Prostate gland (tissue), 2 donors: ENCODE measurements around the gene P2RY6. TPM values are rescaled to one million over a fixed set of nuclear protein-coding genes. Genes with fewer than 3 reads are reported as not detected.

ENCODE experiments used
- DNase-seq: peaks from one replicate; pipeline ENCODE4 v3.0.0-alpha.2; 2019; ENCODE audit warnings: low spot score
- H3K27ac ChIP-seq, 2 donors: fragments of 200-600 bp; sonication (generic); 2 replicates each; pipeline ENCODE4 v1.5.1; 2017 to 2019
- H3K27me3 ChIP-seq: fragments of 200-600 bp; sonication (generic); replicated peaks from 2 replicates; pipeline ENCODE4 v1.5.1; 2019; ENCODE audit not compliant: insufficient read depth
- H3K36me3 ChIP-seq, 2 donors: fragments of 200-600 bp; sonication (generic); 1 replicate in 1 of 2; 2 replicates in 1 of 2; pipeline versions ENCODE4 v1.5.1 to v1.8.1; 2017 to 2019
- H3K4me1 ChIP-seq: fragments of 200-600 bp; sonication (generic); replicated peaks from 2 replicates; pipeline ENCODE4 v1.5.1; 2019
- H3K4me3 ChIP-seq, 2 donors: fragments of 200-600 bp; sonication (generic); 2 replicates each; pipeline ENCODE4 v1.5.1; 2017 to 2019
- H3K9me3 ChIP-seq: fragments of 200-600 bp; sonication (generic); 2 replicates; pipeline ENCODE4 v1.5.1; 2017
- CTCF ChIP-seq, 4 experiments: fragments of 200-600 bp in 2 of 4; fragments of 450-650 bp in 2 of 4; sonication (generic) in 2 of 4; IDR thresholded peaks; 1 replicate in 3 of 4; 2 replicates in 1 of 4; pipeline ENCODE4 v1.5.1; 2016 to 2019; ENCODE audit warnings: antibody characterized with exemption in 4 of 4, mild to moderate bottlenecking in 2 of 4, moderate library complexity in 2 of 4
- POLR2A ChIP-seq: fragments of 450-650 bp; IDR thresholded peaks from one replicate; pipeline ENCODE4 v1.6.1; 2016; ENCODE audit warnings: antibody characterized with exemption, mild to moderate bottlenecking
- POLR2AphosphoS5 ChIP-seq: sonication (generic); formaldehyde crosslinking; IDR thresholded peaks from one replicate; pipeline ENCODE4 v1.6.1; 2017; ENCODE audit warnings: antibody characterized with exemption
- WGBS: methylation state at CpG from one replicate; pipeline ENCODE4 v1.1.5; 2018; 5-methylcytosine and 5-hydroxymethylcytosine counted together
- intact Hi-C: fragments of 100-400 bp; cut with DNase I; formaldehyde crosslinking; loops from one replicate; pipeline ENCODE4 v1.14.2; 2022
- total RNA-seq, 2 donors: library from RNA; depleted of rRNA; stranded (reverse); fragments of >200 nt; gene quantifications; one replicate each; pipeline ENCODE4 v1.1.0, GENCODE V29; 2016

The P2RY6 gene
- total RNA-seq, 2 donors from 2014 or later, result 0.64 to 3.5 TPM

GRCh38 chr11:73306069-73306841 lies 34.1 kb downstream of the P2RY6 start:
- 77% methylated on average over 7 of the region's 7 CpGs for WGBS
- DNase-seq, result no peak
- Histone ChIP-seq H3K27me3 (no peaks in the 10 kb centered on the region), H3K27ac (no peak overlapping the region), H3K9me3 (no peaks in the 10 kb centered on the region), H3K36me3 (no peaks in the 10 kb centered on the region), H3K4me3 (no peak overlapping the region), H3K4me1 (peaks cover 1% of the 10 kb centered on the region)
- TF ChIP-seq CTCF (IDR thresholded peaks at IDR 0.05) (no peak), POLR2AphosphoS5 (no peak), POLR2A (no peak)
- intact Hi-C loops, result loop anchor here (5.0 kb wide), 1 partner anchor 86 kb away; no protein-coding TSS in a partner anchor

- Histone ChIP-seq H3K9me3 (no peaks in the 10 kb centered on the region), H3K36me3 (no peaks in the 10 kb centered on the region), H3K27ac (peak overlapping the region; percentile 97), H3K4me1 (peaks cover 6% of the 10 kb centered on the region), H3K27me3 (no peaks in the 10 kb centered on the region), H3K4me3 (peak overlapping the region; percentile 67 to 76)
- no peak for DNase-seq
- intact Hi-C loops, result loop anchor here (1.0 to 5.0 kb wide), 2 partner anchors 28 to 85 kb away; no protein-coding TSS in a partner anchor
- no peak for TF ChIP-seq CTCF (IDR thresholded peaks at IDR 0.05)
- no peak for TF ChIP-seq POLR2A
- TF ChIP-seq POLR2AphosphoS5, result no peak
- 4% methylated on average over 18 of the region's 18 CpGs for WGBS
These were observed 34.8 kb downstream of the P2RY6 start for GRCh38 chr11:73306977-73307322.

GRCh38 chr11:73307323-73308002 lies 35.3 kb downstream of the P2RY6 start:
- intact Hi-C loops, result loop anchor here (1.0 to 5.0 kb wide), 2 partner anchors 28 to 85 kb away; no protein-coding TSS in a partner anchor
- TF ChIP-seq POLR2A, result peak; percentile 63
- TF ChIP-seq CTCF (IDR thresholded peaks at IDR 0.05), result peak; percentile 79 to 97 (median 96)
- TF ChIP-seq POLR2AphosphoS5, result peak; percentile 69
- Histone ChIP-seq H3K9me3 (no peaks in the 10 kb centered on the region), H3K36me3 (no peaks in the 10 kb centered on the region), H3K4me3 (peak overlapping the region; percentile 67 to 76), H3K27me3 (no peaks in the 10 kb centered on the region), H3K27ac (peak overlapping the region; percentile 97), H3K4me1 (peaks cover 6% of the 10 kb centered on the region)
- under 1% methylated on average over 55 of the region's 56 CpGs for WGBS
- DNase-seq, result peak; percentile 99

GRCh38 chr11:73308003-73308960 lies 36.1 kb downstream of the P2RY6 start, which contains the start of gene ARHGEF17:
Gene ARHGEF17 (plus strand): TSS chr11:73308276. CDS start chr11:73308639, 363 bp downstream.
- TF ChIP-seq CTCF (IDR thresholded peaks at IDR 0.05), result peak in 1 of 4 experiments; percentile 5
- TF ChIP-seq POLR2A, result peak; percentile 62
- TF ChIP-seq POLR2AphosphoS5, result peak; percentile 4
- DNase-seq, result peak; percentile 74
- Histone ChIP-seq H3K36me3 (no peaks in the 10 kb centered on the region), H3K9me3 (no peaks in the 10 kb centered on the region), H3K27ac (peak within 1 kb of the TSS; percentile 97), H3K27me3 (no peaks in the 10 kb centered on the region), H3K4me1 (peaks cover 6% of the 10 kb centered on the region), H3K4me3 (peak within 1 kb of the TSS; percentile 67 to 76)
- WGBS, result under 1% methylated on average over 57 of the region's 105 CpGs
- intact Hi-C loops, result loop anchor here (5.0 kb wide), 1 partner anchor 84 kb away; no protein-coding TSS in a partner anchor
